Ramos (cell line): ENCODE results near the gene IMPG1.
"Not testable (repeated sequence)": the region's sequence is repeated elsewhere in the genome, so short reads cannot be mapped to it uniquely, and the experiment has no call there.

Source experiments
- in situ Hi-C: fragments of 300-500 bp; cut with MboI; formaldehyde crosslinking; loops from one replicate; pipeline ENCODE4 v1.14.3; 2022; ENCODE audit warnings: low sequenced_read_pairs; ENCODE audit not compliant: unreplicated experiment

The IMPG1 gene

GRCh38 chr6:75952128-75952527, 120.3 kb downstream of the IMPG1 start:
- in situ Hi-C loops: no loop called here

GRCh38 chr6:75947935-75948334, 124.5 kb downstream of the IMPG1 start:
- in situ Hi-C loops: loop anchor here (25.0 kb wide), 1 partner anchor 1514 kb away; the partner anchor contains the start of gene HTR1B

- in situ Hi-C loops: loop anchor here (25.0 kb wide), 1 partner anchor 1516 kb away; the partner anchor contains the start of gene HTR1B
Measured at GRCh38 chr6:75946146-75946831, 126.2 kb downstream of the IMPG1 start.

GRCh38 chr6:75943381-75943780, 129.1 kb downstream of the IMPG1 start:
- in situ Hi-C loops: loop anchor here (25.0 kb wide), 1 partner anchor 1519 kb away; the partner anchor contains the start of gene HTR1B

GRCh38 chr6:75941509-75941908, 131.0 kb downstream of the IMPG1 start:
- in situ Hi-C loops: loop anchor here (25.0 kb wide), 1 partner anchor 1521 kb away; the partner anchor contains the start of gene HTR1B

- in situ Hi-C loops: loop anchor here (25.0 kb wide), 1 partner anchor 1522 kb away; the partner anchor contains the start of gene HTR1B
Measured at GRCh38 chr6:75940564-75940963, 131.9 kb downstream of the IMPG1 start.

GRCh38 chr6:75937846-75938245, 134.6 kb downstream of the IMPG1 start:
- in situ Hi-C loops: loop anchor here (25.0 kb wide), 1 partner anchor 1524 kb away; the partner anchor contains the start of gene HTR1B

- in situ Hi-C loops: loop anchor here (25.0 kb wide), 1 partner anchor 1526 kb away; the partner anchor contains the start of gene HTR1B
Measured at GRCh38 chr6:75936682-75937081, 135.8 kb downstream of the IMPG1 start.

- in situ Hi-C loops: loop anchor here (25.0 kb wide), 1 partner anchor 1527 kb away; the partner anchor contains the start of gene HTR1B
Measured at GRCh38 chr6:75935473-75935793, 137.0 kb downstream of the IMPG1 start.

GRCh38 chr6:75934643-75935472, 137.6 kb downstream of the IMPG1 start:
- in situ Hi-C loops: loop anchor here (25.0 kb wide), 1 partner anchor 1527 kb away; the partner anchor contains the start of gene HTR1B

GRCh38 chr6:75933387-75933975, 139.0 kb downstream of the IMPG1 start:
- in situ Hi-C loops: loop anchor here (25.0 kb wide), 1 partner anchor 1529 kb away; the partner anchor contains the start of gene HTR1B

GRCh38 chr6:75932067-75932466, 140.4 kb downstream of the IMPG1 start:
- in situ Hi-C loops: loop anchor here (25.0 kb wide), 1 partner anchor 1530 kb away; the partner anchor contains the start of gene HTR1B

GRCh38 chr6:75931011-75931680, 141.3 kb downstream of the IMPG1 start:
- in situ Hi-C loops: loop anchor here (25.0 kb wide), 1 partner anchor 1531 kb away; the partner anchor contains the start of gene HTR1B

- in situ Hi-C loops: loop anchor here (25.0 kb wide), 1 partner anchor 1536 kb away; the partner anchor contains the start of gene HTR1B
Measured at GRCh38 chr6:75926293-75927168, 145.9 kb downstream of the IMPG1 start.

GRCh38 chr6:75922226-75922625, 150.2 kb downstream of the IMPG1 start:
- in situ Hi-C loops: no loop called here

- in situ Hi-C loops: no loop called here
Measured at GRCh38 chr6:75913040-75913439, 159.4 kb downstream of the IMPG1 start.

GRCh38 chr6:75907444-75907843, 165.0 kb downstream of the IMPG1 start:
- in situ Hi-C loops: no loop called here

- in situ Hi-C loops: no loop called here
Measured at GRCh38 chr6:75906871-75907270, 165.6 kb downstream of the IMPG1 start.

- in situ Hi-C loops: not testable (repeated sequence)
Measured at GRCh38 chr6:75905129-75905528, 167.3 kb downstream of the IMPG1 start.
